ENCODE measurements around the gene LBX2. TPM values are rescaled to one million over a fixed set of nuclear protein-coding genes. Genes with fewer than 3 reads are reported as not detected.
"Not testable (repeated sequence)": the region's sequence is repeated elsewhere in the genome, so short reads cannot be mapped to it uniquely, and the experiment has no call there.

Gene LBX2
- total RNA-seq, 4 donors from 2014 or later: 0.80 to 3.8 (median 1.6) TPM; not detected in 1

DNA sequence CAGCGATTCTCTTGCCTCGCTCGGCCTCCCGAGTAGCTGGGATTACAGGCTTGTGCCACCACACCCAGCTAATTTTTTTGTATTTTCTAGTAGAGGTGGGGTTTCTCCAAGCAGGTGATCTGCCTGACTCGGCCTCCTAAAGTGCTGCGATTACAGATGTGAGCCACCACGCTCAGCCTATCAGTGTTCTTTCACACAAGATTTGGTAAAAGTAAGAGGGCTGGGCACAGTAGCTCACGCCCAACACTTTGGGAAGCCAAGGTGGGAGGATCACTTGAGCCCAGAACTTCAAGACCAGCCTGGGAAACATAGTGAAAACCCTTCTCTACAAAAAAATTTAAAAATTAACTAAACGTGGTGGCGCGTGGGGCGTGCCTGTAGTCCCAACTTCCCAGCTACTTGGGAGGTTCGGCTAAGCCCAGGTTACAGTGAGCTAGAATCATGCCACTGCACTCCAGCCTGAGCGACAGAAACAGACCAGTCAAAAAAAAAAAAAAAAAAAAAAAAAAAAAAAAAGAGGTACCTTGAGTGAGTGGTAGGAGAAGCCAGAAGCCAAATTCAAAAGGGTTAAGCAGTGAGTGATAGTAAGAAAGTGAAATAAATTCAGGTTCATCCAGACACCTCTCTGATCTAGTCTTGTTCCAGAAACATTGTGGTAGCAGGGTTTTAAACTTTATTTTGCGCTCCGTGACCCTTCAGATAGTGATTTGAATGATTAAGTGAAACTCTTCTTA, 27.9 kb downstream of the LBX2 start:
- H3K27ac ChIP-seq: peak overlapping the region; percentile 89 to 99 (median 91)
- H3K4me3 ChIP-seq: peak overlapping the region; percentile 39 to 87 (median 60)
- WGBS, 2 donors (ENCODE audit: low coverage in 1 of 2): 34 to 39% methylated on average over 12 to 16 of the region's 16 CpGs
- in situ Hi-C loops (cut with MboI; ENCODE audit: low pct_ligation_motif_present in 1 of 4, low pct_unique_long_range_greater_than_20kb in 1 of 4, low sequenced_read_pairs in 3 of 4) (no loop called here), intact Hi-C loops (cut with DNase I; ENCODE audit: low total_unique reads) (no loop called here)
- H3K36me3 ChIP-seq: peaks cover 0 to 11% (median 0%) of the 10 kb centered on the region in 4 donors
- no peak for DNase-seq
- no peak for TF ChIP-seq EP300 (IDR thresholded peaks at IDR 0.05; ENCODE audit: low read depth)
- TF ChIP-seq POLR2AphosphoS5 (IDR thresholded peaks at IDR 0.05): no peak
- peaks cover 12 to 23% (median 15%) of the 10 kb centered on the region in 4 donors for H3K4me1 ChIP-seq
- no peaks in the 10 kb centered on the region for H3K9me3 ChIP-seq
- H3K27me3 ChIP-seq: no peaks in the 10 kb centered on the region

DNA sequence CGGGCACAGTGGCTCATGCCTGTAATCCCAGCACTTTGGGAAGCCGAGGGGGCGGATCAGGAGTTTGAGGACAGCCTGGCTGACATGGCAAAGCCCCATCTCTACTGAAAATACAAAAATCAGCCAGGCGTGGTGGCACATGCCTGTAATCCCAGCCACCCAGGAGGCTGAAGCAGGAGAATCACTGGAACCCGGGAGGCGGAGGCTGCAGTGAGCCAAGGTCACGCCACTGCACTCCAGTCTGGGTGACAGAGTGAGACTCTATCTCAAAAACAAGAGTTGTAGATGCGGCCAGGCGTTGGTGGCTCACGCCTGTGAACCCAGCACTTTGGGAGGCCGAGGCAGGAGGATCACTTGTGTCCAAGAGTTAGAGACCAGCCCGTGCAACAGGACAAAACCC, 28.7 kb downstream of the LBX2 start:
- Histone ChIP-seq H3K4me1 (peaks cover 13 to 29% (median 19%) of the 10 kb centered on the region in 4 donors), H3K36me3 (peaks cover 0 to 11% (median 0%) of the 10 kb centered on the region in 4 donors)
- DNase-seq; H3K4me3 ChIP-seq; H3K27ac ChIP-seq; intact Hi-C loops (cut with DNase I; ENCODE audit: low total_unique reads); in situ Hi-C loops (cut with MboI; ENCODE audit: low pct_ligation_motif_present in 1 of 4, low pct_unique_long_range_greater_than_20kb in 1 of 4, low sequenced_read_pairs in 3 of 4); H3K9me3 ChIP-seq; H3K27me3 ChIP-seq: not testable (repeated sequence)
- WGBS, 2 donors (ENCODE audit: low coverage in 1 of 2): 86 to 91% methylated on average over 4 to 12 of the region's 12 CpGs

DNA sequence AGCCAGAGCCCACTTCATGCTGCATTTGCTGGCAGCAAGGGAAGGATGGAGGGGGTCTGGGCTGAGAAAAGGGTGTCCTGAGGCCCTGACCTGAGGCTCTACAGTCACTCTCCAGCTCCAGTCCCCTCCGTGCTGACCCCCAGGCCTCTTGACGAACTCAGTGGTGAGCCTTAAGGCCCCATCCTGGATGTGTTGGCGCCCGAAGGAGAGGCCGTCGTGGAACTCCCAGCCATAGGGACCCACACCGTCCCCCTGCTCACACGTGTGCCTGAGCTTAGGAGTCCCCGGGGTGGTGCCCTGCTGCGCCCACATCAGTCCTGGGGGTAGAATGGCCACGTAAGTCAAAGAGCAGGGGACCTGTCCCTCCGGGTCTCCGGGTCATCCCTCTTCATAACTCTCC, 35.0 kb downstream of the LBX2 start:
- no peak for DNase-seq
- 0% methylated on average over 7 of the region's 13 CpGs; no CpG with 5 or more reads in 1 of the 2 donors for WGBS, 2 donors (ENCODE audit: low coverage in 1 of 2)
- in situ Hi-C loops (cut with MboI; ENCODE audit: low pct_ligation_motif_present in 1 of 4, low pct_unique_long_range_greater_than_20kb in 1 of 4, low sequenced_read_pairs in 3 of 4): no loop called here
- intact Hi-C loops (cut with DNase I; ENCODE audit: low total_unique reads): no loop called here
- Histone ChIP-seq H3K27me3 (no peaks in the 10 kb centered on the region), H3K4me3 (peak overlapping the region; percentile 46 to 96 (median 78)), H3K36me3 (no peaks in the 10 kb centered on the region), H3K9me3 (no peaks in the 10 kb centered on the region), H3K4me1 (peaks cover 6 to 20% (median 17%) of the 10 kb centered on the region in 4 donors), H3K27ac (peak overlapping the region; percentile 82 to 91 (median 89))
- no peak for TF ChIP-seq EP300 (IDR thresholded peaks at IDR 0.05; ENCODE audit: low read depth)
- TF ChIP-seq POLR2A (IDR thresholded peaks at IDR 0.05): no peak
- TF ChIP-seq POLR2AphosphoS5 (IDR thresholded peaks at IDR 0.05): no peak

DNA sequence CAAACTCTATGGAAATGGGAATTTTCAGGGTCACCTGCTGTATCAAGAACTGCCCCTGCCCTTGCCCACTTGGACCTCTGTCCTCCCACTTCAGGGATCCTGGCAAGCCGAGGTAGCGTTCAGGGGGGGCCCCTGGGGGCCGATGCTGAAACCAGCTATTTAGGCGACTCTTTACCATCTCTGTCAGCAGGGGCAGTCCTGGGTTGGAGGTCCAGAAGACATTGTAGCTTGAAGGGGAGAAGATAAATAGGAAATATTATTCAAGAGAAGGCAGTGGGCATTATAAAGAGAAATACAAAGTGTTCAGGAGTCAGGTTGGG, 36.7 kb downstream of the LBX2 start:
- Histone ChIP-seq H3K27me3 (no peaks in the 10 kb centered on the region), H3K4me3 (no peak overlapping the region), H3K9me3 (no peaks in the 10 kb centered on the region), H3K36me3 (no peaks in the 10 kb centered on the region), H3K4me1 (peaks cover 13 to 28% (median 23%) of the 10 kb centered on the region in 4 donors), H3K27ac (no peak overlapping the region)
- TF ChIP-seq EP300 (IDR thresholded peaks at IDR 0.05; ENCODE audit: low read depth) (no peak), POLR2AphosphoS5 (IDR thresholded peaks at IDR 0.05) (no peak), POLR2A (IDR thresholded peaks at IDR 0.05) (no peak)
- TF ChIP-seq, protein P1, sequence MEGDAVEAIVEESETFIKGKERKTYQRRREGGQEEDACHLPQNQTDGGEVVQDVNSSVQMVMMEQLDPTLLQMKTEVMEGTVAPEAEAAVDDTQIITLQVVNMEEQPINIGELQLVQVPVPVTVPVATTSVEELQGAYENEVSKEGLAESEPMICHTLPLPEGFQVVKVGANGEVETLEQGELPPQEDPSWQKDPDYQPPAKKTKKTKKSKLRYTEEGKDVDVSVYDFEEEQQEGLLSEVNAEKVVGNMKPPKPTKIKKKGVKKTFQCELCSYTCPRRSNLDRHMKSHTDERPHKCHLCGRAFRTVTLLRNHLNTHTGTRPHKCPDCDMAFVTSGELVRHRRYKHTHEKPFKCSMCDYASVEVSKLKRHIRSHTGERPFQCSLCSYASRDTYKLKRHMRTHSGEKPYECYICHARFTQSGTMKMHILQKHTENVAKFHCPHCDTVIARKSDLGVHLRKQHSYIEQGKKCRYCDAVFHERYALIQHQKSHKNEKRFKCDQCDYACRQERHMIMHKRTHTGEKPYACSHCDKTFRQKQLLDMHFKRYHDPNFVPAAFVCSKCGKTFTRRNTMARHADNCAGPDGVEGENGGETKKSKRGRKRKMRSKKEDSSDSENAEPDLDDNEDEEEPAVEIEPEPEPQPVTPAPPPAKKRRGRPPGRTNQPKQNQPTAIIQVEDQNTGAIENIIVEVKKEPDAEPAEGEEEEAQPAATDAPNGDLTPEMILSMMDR (IDR thresholded peaks at IDR 0.05): no peak
- intact Hi-C loops (cut with DNase I; ENCODE audit: low total_unique reads): no loop called here
- no peak for DNase-seq
- in situ Hi-C loops (cut with MboI; ENCODE audit: low pct_ligation_motif_present in 1 of 4, low pct_unique_long_range_greater_than_20kb in 1 of 4, low sequenced_read_pairs in 3 of 4): no loop called here
- 70 to 87% methylated on average over 4 of the region's 4 CpGs for WGBS, 2 donors (ENCODE audit: low coverage in 1 of 2)

DNA sequence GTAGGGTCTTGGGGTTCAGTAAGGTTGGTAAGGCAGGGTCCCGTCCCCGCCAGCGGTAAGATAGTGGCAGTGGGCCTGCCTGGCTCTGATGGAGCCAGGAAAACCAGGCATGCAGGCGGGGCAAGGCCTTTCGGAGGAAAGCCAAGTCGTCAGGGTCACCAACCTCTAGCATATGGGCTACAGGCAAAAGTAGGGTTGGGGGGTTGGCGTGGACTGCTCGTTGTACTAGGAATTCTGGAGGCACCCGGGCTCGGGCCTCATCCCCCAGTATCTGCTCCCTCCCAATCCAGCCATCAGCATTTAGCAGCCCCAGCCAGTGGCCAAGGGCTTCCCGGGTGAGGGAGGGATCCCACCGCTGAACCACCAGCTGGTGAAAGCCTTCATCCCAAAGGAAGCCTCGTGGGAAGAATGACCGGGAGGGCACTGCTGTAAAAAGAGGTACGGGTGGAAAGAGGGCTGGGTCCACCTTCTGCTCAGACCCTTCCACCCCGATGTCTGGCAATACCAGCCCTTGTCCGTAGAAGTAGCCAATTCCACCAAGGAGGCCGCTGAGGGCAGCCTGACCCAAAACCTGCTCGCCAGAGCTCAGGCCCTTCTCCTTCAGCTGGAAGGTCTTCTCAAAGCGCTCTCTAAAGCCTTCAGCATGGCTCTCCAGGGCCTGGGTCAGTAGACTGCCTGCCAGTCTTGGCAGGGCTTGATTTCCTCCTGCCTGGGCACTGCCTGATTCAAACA, 37.2 kb downstream of the LBX2 start:
- in situ Hi-C loops (cut with MboI; ENCODE audit: low pct_ligation_motif_present in 1 of 4, low pct_unique_long_range_greater_than_20kb in 1 of 4, low sequenced_read_pairs in 3 of 4) (no loop called here), intact Hi-C loops (cut with DNase I; ENCODE audit: low total_unique reads) (no loop called here)
- Histone ChIP-seq H3K36me3 (no peaks in the 10 kb centered on the region), H3K4me3 (no peak overlapping the region), H3K4me1 (peaks cover 13 to 28% (median 24%) of the 10 kb centered on the region in 4 donors), H3K27me3 (no peaks in the 10 kb centered on the region), H3K27ac (no peak overlapping the region), H3K9me3 (no peaks in the 10 kb centered on the region)
- TF ChIP-seq, protein P1 (IDR thresholded peaks at IDR 0.05): no peak
- TF ChIP-seq POLR2AphosphoS5 (IDR thresholded peaks at IDR 0.05) (no peak), POLR2A (IDR thresholded peaks at IDR 0.05) (no peak), EP300 (IDR thresholded peaks at IDR 0.05; ENCODE audit: low read depth) (no peak)
- no peak for DNase-seq
- 87% methylated on average over 15 of the region's 20 CpGs; no CpG with 5 or more reads in 1 of the 2 donors for WGBS, 2 donors (ENCODE audit: low coverage in 1 of 2)

Data from transverse colon (tissue), 4 donors.